Motor neuron (in vitro differentiated cells): Measurements from ENCODE around the gene UBE2D2. TPM values are rescaled to one million over a fixed set of nuclear protein-coding genes. Genes with fewer than 3 reads are reported as not detected.

Experiments used
- ATAC-seq, 8 experiments: fragments of 200-7000 bp; cut with Tn5 transposase; replicated peaks in 6 of 8; 2 replicates each; pipeline ENCODE4 v1.8.0; 2021; ENCODE audit warnings: mild to moderate bottlenecking in 8 of 8, moderate library complexity in 8 of 8
- H3K27ac ChIP-seq, 2 donors: fragments of 250-450 bp; sonication (Bioruptor Pico); 2 replicates each; pipeline ENCODE4 v1.9.0; 2021; ENCODE audit warnings: antibody characterized with exemption in 2 of 2, mild to moderate bottlenecking in 2 of 2, moderate library complexity in 1 of 2
- H3K4me1 ChIP-seq, 2 donors: fragments of 250-450 bp; sonication (Bioruptor Pico); replicated peaks in 1 of 2; 2 replicates each; pipeline ENCODE4 v1.6.1; 2021; ENCODE audit warnings: antibody characterized with exemption in 2 of 2, mild to moderate bottlenecking in 2 of 2, moderate library complexity in 1 of 2
- H3K4me3 ChIP-seq, 5 donors: fragments of 250-450 bp; sonication (Bioruptor Pico); 2 replicates each; pipeline ENCODE4 v1.9.0; 2021; ENCODE audit warnings: antibody characterized with exemption in 5 of 5, mild to moderate bottlenecking in 5 of 5, moderate library complexity in 4 of 5
- WGBS, 10 experiments: fragments of 450-650 bp; shearing (Covaris generic); methylation state at CpG; one replicate each; pipeline ENCODE4 v1.0.0; 2022; 5-methylcytosine and 5-hydroxymethylcytosine counted together
- in situ Hi-C, 9 experiments: fragments of 400-800 bp; cut with MboI; loops; one replicate each; pipeline ENCODE4 v1.15.0; 2021; ENCODE audit warnings: low sequenced_read_pairs in 9 of 9, low pct_unique_long_range_greater_than_20kb in 2 of 9; ENCODE audit not compliant: unreplicated experiment in 9 of 9
- total RNA-seq, 8 experiments: library from RNA; unstranded; fragments of 300-600 nt; gene quantifications; 2 replicates each; pipeline versions ENCODE4 v1.2.3 to v1.2.4, GENCODE V29; 2022

The UBE2D2 gene
- total RNA-seq, 8 experiments from 2014 or later, result 66.9 to 164 (median 102) TPM

DNA sequence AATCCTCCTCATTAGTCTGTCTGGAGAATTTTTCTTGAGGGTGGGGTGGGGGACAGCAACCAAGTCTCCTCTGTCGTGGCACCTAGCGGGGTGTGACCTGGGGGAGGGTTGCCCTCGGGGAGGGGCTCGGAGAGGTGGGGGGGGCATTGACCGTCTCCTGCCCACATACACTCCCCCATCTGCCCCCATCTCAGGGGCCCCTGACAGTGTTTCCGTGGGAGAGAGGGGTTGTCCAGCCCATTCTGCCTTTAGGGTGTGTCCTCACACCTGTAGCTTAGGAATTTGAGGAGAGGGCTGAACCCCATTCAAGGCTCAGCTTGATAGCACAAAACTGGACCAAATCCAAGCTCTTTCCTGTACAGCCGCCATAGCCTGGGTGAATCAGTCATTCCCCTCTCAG is 81.1 kb downstream of the UBE2D2 start:
- H3K4me1 ChIP-seq, result peaks cover 74 to 79% of the 10 kb centered on the region in 2 donors
- WGBS, 10 experiments, result 70 to 100% (median 85%) methylated on average over 1 to 2 of the region's 7 CpGs; no CpG with 5 or more reads in 6 of the 10 experiments
- no peak overlapping the region for H3K27ac ChIP-seq
- in situ Hi-C loops, result loop anchor here in 8 of 9 experiments (10.0 to 25.0 kb wide), 3 partner anchors 120 to 320 kb away; no protein-coding TSS in a partner anchor
- H3K4me3 ChIP-seq, result no peak overlapping the region
- ATAC-seq, result no peak

DNA sequence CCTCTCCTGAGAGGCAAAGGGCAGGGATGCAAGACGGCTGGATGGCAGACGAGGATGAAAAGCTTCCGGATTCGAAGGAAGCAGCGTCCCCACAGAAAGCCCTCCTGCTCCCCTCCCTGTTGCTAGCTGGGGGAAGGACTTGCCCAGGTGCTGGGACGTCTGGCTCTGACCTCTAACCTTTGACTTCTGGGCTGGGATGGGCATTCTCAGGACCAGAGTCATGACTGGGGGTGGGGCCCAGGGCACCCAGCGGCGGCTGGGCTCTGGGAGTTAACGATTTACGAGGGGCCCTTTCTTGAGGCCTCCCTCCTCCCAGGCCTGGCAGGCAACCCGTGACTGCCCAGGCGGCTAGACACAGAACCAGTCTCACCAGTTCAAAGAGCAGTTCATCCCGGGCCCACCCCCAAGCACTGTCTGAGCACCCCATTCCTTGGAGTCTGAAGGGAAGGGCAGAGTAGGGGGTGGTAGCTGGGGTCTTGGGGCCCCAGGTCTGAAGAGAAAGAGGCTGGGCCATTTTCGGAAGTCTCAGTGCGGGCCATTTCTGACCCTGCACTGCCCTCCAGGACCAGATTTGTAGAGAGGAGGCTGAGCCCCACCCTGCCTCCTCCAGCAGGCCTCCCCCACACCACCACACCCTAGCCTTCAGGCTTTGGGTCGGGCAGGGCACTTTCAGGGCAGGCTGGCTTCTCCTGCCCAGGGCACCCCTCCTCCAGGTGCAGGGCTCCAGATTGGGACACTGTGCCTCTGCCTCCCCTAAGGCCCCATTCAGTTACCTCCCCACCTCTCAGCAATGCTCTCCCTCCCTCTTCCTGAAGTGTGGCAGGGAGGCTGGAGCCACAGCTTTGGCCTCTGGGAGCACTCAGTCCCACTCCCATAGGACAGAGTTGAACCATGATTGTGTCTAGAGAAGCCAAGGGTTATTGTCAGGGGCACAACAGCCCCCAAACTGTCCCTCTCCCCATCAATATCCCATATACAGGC is 82.0 kb downstream of the UBE2D2 start:
- 22 to 31% methylated on average over 5 to 6 of the region's 16 CpGs; no CpG with 5 or more reads in 8 of the 10 experiments for WGBS, 10 experiments
- ATAC-seq, result peak in 3 of 8 experiments; percentile 17 to 40 (median 25)
- peak overlapping the region in 1 of 2 donors; percentile 35 for H3K27ac ChIP-seq
- H3K4me1 ChIP-seq, result peaks cover 75 to 78% of the 10 kb centered on the region in 2 donors
- no peak overlapping the region for H3K4me3 ChIP-seq
- in situ Hi-C loops, result loop anchor here in 8 of 9 experiments (10.0 to 25.0 kb wide), 3 partner anchors 119 to 319 kb away; no protein-coding TSS in a partner anchor

DNA sequence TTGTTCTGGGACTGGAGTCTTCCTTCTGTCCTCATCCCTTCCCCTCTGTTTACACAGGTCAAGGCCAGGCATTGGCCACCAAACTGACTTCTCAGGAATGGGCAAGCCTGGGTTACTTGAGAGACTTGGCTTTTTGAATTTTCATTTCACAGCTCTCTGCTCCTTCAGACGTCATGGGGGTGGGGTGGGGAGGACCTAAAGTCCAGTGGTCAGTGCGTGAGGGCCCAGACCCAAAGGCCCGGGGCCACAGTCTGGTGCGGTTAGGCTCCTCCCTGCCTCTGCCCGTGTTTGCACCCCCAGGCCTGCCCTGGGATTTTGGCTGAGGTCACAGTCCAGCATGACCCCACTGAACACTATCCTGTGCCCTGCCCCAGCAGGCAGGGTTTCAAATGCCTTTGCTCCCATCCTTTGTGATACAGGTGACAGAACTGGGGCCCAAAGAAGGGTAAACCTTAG is 82.9 kb downstream of the UBE2D2 start:
- in situ Hi-C loops, result loop anchor here in 8 of 9 experiments (10.0 to 25.0 kb wide), 3 partner anchors 118 to 318 kb away; no protein-coding TSS in a partner anchor
- whole genome bisulfite sequencing, 10 experiments, result 20 to 40% (median 20%) methylated on average over 1 of the region's 5 CpGs; no CpG with 5 or more reads in 7 of the 10 experiments

DNA sequence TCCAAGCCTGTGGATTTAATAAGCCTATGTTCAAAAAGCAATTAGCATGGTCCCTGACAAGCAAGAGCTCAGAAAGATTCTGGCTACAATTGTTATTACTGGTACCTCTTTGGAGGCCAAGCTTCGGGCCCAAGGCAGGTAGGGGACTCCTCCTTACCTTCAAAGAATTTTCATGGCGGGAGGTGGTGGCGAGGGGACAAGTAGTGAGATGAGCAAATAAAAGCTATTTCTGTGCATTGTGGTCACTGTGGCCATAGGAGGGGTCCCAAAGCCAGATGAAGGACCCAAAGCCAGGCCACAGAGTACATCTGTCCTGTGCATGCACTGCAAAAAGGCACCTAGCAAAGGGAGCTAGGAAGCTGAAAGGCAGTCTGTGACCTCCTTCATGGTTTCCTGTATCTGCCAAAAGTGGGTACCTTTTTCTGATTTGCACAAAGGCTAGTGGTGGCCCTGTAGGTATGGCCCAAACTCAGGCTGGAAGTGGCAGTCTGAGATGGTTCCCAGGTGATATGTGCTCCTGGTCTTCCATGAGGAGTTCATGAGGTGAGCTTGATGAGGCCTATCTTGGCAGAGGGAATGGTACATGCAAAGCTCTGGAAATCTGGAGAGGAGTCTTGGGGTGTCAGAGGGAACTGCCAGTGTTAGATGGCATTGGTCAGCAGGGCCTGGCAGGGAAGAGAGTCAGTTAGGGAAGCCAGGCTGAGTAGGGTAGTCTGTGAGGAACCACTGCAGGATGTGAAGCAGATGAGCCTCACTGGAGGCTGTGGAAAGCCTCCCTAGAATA is 83.7 kb downstream of the UBE2D2 start:
- in situ Hi-C loops, result loop anchor here in 8 of 9 experiments (10.0 to 25.0 kb wide), 3 partner anchors 117 to 317 kb away; no protein-coding TSS in a partner anchor
- Histone ChIP-seq H3K27ac (no peak overlapping the region), H3K4me3 (no peak overlapping the region), H3K4me1 (peaks cover 58 to 61% of the 10 kb centered on the region in 2 donors)
- ATAC-seq, result no peak
- WGBS, 10 experiments, result 80 to 100% (median 91%) methylated on average over 1 to 3 of the region's 3 CpGs; no CpG with 5 or more reads in 5 of the 10 experiments

More for the DNA sequence above, 82.9 kb downstream of the UBE2D2 start:
- no peak for ATAC-seq
- H3K4me1 ChIP-seq, result peaks cover 66 to 69% of the 10 kb centered on the region in 2 donors
- no peak overlapping the region for H3K27ac ChIP-seq
- H3K4me3 ChIP-seq, result no peak overlapping the region

DNA sequence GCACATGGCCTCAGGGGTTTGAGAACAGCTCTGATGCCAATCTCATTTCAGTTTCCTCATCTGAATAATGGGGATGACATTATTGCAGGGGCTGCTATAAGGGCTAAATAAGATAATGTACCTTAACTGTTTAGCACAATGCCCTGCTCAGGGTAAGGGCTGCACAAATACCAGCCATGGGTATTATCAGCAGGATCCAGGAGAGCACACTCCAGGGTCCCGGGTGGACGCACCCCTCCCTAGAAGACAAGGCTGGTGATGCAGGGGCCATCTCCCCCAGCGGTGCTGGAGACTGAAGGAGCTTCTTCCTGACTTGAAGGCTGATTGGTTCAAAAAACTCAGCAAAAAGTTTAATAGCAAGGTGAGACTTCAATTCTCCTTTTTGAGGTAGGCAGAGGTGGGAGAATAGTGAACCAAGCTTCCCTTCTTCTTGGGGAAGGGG is 84.3 kb downstream of the UBE2D2 start:
- 90 to 100% (median 100%) methylated on average over 1 to 3 of the region's 3 CpGs; no CpG with 5 or more reads in 6 of the 10 experiments for WGBS, 10 experiments
- ATAC-seq, result no peak
- in situ Hi-C loops, result loop anchor here in 8 of 9 experiments (10.0 to 25.0 kb wide), 3 partner anchors 117 to 317 kb away; no protein-coding TSS in a partner anchor
- Histone ChIP-seq H3K27ac (no peak overlapping the region), H3K4me3 (no peak overlapping the region), H3K4me1 (peaks cover 52 to 55% of the 10 kb centered on the region in 2 donors)

- no peak for ATAC-seq
- Histone ChIP-seq H3K27ac (peak overlapping the region in 1 of 2 donors; percentile 95), H3K4me1 (peaks cover 46 to 49% of the 10 kb centered on the region in 2 donors), H3K4me3 (no peak overlapping the region)
- in situ Hi-C loops, result loop anchor here in 8 of 9 experiments (10.0 to 25.0 kb wide), 3 partner anchors 116 to 316 kb away; no protein-coding TSS in a partner anchor
- 92 to 100% (median 100%) methylated on average over 1 to 2 of the region's 3 CpGs; no CpG with 5 or more reads in 4 of the 10 experiments for WGBS, 10 experiments
These were observed 85.0 kb downstream of the UBE2D2 start for GRCh38 chr5:139646111-139646510.

DNA sequence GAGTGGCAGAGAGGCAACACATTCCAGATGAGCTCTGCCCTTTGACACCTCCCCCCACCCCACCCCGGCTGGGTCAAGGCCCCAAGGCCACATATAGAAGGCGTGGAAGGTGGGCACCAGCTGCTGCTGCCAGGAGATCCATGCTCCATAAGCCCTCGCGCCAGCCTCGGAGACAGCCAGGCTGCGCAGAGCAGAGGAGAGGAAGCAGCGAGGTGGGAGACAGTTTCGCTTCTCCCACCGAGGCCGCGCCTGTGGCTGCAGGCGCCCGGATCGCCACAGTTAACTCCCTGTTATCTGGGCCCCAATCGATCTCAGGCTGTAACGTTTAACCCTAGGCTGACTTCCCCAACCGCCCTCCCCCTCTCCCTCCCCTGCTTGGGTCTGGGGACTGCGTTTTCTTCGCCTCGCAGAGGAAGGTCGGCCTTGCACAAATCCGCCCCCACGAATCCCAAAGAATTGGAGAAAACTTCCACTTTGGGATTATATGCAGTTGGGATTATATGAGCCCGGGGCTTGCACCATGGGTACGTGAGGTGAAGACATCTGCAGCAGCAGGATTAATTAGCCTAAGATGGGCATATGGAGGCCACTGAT is 85.9 kb downstream of the UBE2D2 start:
- Histone ChIP-seq H3K27ac (peak overlapping the region; percentile 87 to 95), H3K4me1 (peaks cover 40 to 47% of the 10 kb centered on the region in 2 donors), H3K4me3 (peak overlapping the region; percentile 52 to 97 (median 96))
- in situ Hi-C loops, result loop anchor here in 8 of 9 experiments (10.0 to 25.0 kb wide), 3 partner anchors 115 to 315 kb away; no protein-coding TSS in a partner anchor
- WGBS, 10 experiments, result 4 to 20% methylated on average over 1 to 4 of the region's 25 CpGs; no CpG with 5 or more reads in 8 of the 10 experiments
- no peak for ATAC-seq

DNA sequence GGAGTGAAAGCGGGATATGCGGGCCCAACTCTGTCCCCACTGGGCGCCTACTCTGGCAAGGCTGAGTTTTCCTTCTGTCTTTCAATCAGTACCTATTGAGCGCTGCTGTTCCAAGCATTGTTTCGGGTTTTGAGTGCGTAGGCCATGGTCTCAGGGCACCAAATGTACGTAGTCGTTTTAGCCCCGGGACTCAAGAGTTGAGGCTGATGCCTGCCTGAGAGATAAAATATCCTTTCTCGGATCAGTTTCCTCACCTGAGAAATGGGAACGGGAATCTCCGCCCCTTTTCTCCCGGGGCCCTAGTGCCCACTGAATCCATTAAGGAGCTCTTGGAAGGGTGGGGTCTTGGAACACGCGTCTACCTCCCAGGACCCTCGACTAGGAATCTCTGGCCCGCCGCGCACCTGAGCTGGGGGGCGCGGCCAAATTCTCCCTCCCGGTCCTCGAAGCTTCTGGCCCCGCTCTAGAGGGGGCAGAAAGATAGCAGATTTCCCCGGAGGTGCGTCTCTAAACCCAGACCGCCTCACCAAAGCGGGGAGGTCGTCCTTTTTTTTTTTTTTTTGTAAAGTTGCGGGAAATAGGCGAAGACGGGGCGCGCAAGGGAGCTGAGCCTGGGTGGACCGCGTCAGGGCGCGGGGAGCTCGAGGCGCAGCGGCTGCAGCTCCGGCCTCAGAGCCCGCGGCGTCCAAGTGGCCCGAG is 86.5 kb downstream of the UBE2D2 start:
- Histone ChIP-seq H3K27ac (peak overlapping the region; percentile 87 to 95), H3K4me3 (peak overlapping the region; percentile 52 to 97 (median 96)), H3K4me1 (peaks cover 36 to 46% of the 10 kb centered on the region in 2 donors)
- WGBS, 10 experiments, result 0 to 47% (median 12%) methylated on average over 1 to 14 of the region's 46 CpGs; no CpG with 5 or more reads in 4 of the 10 experiments
- in situ Hi-C loops, result loop anchor here in 8 of 9 experiments (10.0 to 25.0 kb wide), 3 partner anchors 115 to 315 kb away; no protein-coding TSS in a partner anchor
- no peak for ATAC-seq

DNA sequence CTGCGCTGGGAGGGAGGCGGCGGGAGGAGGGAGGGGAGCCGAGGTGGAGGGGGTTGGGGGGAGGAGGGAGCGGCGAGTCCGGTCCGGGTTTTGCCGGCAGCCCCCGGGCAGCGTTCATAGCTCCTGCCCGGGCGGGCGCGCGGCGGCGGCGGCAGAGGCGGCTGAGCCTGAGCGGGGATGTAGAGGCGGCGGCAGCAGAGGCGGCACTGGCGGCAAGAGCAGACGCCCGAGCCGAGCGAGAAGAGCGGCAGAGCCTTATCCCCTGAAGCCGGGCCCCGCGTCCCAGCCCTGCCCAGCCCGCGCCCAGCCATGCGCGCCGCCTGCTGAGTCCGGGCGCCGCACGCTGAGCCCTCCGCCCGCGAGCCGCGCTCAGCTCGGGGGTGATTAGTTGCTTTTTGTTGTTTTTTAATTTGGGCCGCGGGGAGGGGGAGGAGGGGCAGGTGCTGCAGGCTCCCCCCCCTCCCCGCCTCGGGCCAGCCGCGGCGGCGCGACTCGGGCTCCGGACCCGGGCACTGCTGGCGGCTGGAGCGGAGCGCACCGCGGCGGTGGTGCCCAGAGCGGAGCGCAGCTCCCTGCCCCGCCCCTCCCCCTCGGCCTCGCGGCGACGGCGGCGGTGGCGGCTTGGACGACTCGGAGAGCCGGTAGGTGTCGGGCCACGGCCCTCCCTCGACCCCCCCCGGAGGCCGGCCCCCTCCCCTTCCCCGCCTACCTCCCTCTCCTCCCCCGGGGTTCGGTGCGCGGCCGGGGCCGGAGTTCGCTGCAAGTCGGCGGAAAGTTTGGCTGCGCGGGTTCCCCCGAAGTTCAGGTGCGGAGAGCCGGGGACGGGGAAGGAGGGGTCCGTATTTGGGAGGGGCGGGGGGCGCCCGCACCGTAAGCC is 87.3 kb downstream of the UBE2D2 start, which contains the start of gene CXXC5:
TSS of gene CXXC5 (plus strand) at position 145 of the 877 bp plus-strand sequence. CDS start 32,175 bp downstream, outside the sequence.
- Histone ChIP-seq H3K4me3 (peak within 1 kb of the TSS; percentile 52 to 97 (median 96)), H3K27ac (peak within 1 kb of the TSS; percentile 87 to 95), H3K4me1 (peaks cover 36 to 46% of the 10 kb centered on the region in 2 donors)
- WGBS, 10 experiments, result 0% methylated on average over 1 of the region's 106 CpGs; no CpG with 5 or more reads in 9 of the 10 experiments
- in situ Hi-C loops, result loop anchor here in 8 of 9 experiments (10.0 to 25.0 kb wide), 3 partner anchors 114 to 314 kb away; no protein-coding TSS in a partner anchor
- peak; percentile 25 to 72 (median 48) for ATAC-seq
